Measurements from ENCODE around the gene SDR42E2.
"Not testable (repeated sequence)": the region's sequence is repeated elsewhere in the genome, so short reads cannot be mapped to it uniquely, and the experiment has no call there.

The SDR42E2 gene

GRCh38 chr16:22204091-22204655 is 41.9 kb downstream of the SDR42E2 start:
- in situ Hi-C loops (cut with MboI; ENCODE audit: low pct_unique_long_range_greater_than_20kb, low sequenced_read_pairs): no loop called here
- no peak for DNase-seq

DNA sequence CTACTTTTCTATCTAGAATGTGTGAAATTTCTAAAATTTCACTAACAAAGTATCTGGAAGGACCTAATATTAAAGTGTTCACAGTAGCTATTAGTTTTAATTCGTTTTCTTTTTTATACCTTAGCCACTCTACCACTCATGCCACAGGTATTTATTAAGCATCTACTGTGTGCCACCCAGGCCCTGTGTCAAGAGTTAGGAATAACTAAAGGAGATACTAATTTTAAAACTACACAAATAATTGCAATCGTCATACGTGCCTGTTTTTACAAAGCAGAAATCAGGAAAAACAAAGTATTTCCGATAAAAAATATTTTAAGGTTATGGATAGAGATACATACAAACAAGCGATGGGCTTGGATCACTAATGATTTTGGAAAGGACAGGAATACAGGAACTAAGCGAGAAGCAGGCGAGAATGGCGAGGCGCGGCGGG is 43.3 kb downstream of the SDR42E2 start:
- in situ Hi-C loops (cut with MboI; ENCODE audit: low pct_unique_long_range_greater_than_20kb, low sequenced_read_pairs): no loop called here
- no peak for DNase-seq

GRCh38 chr16:22206013-22206841 is 43.9 kb downstream of the SDR42E2 start, which contains the start of gene EEF2K:
Gene EEF2K, plus strand, starts transcription at chr16:22206278. Its CDS starts 19,452 bp downstream, at chr16:22225730.
- in situ Hi-C loops (cut with MboI; ENCODE audit: low pct_unique_long_range_greater_than_20kb, low sequenced_read_pairs): no loop called here
- peak; percentile 95 for DNase-seq

DNA sequence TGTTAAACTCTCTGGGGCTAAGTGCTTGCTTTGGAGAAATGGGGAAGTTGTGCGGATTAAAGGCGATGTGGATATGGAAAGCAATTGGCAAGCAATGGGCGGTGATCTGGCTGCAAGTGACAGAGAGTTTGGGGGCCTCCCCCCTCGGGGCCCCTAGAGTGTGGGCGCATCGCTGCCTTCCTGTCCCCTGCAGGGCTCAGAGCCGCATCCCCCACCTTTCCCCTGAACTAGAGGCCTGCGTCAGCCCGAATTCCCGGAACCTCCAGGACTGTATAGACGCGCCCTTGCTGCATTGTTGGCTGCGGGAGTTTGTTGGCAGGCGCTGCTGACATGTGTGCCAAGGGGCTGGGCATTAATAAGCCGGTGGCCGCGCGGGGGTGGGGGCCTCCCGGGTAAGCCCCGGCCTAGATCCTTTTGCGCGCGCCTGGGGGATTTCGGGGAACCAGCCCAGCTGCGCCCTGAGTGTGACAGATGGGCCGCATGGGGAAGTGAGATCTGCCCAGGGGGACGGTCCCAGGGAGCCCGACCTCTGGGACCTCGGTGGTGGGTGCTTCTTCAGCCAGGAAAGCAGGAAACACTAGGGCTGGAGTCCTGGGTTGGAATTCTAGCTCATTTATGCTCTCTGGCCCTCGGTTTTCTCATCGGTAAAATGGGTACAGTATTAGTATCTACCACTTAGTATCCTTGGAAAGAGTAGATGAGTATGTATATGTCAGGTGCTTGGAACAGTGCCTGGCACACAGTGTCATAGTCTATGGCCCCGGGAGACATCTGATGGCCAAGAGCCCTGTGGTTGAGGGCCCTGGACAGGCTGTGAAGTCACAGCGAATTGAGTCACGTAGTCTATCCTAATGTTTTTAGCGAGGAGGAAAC is 44.8 kb downstream of the SDR42E2 start:
- DNase-seq: peak; percentile 89
- in situ Hi-C loops (cut with MboI; ENCODE audit: low pct_unique_long_range_greater_than_20kb, low sequenced_read_pairs): no loop called here

- in situ Hi-C loops (cut with MboI; ENCODE audit: low pct_unique_long_range_greater_than_20kb, low sequenced_read_pairs): no loop called here
- DNase-seq: no peak
These were observed 45.5 kb downstream of the SDR42E2 start for GRCh38 chr16:22207715-22208360.

DNA sequence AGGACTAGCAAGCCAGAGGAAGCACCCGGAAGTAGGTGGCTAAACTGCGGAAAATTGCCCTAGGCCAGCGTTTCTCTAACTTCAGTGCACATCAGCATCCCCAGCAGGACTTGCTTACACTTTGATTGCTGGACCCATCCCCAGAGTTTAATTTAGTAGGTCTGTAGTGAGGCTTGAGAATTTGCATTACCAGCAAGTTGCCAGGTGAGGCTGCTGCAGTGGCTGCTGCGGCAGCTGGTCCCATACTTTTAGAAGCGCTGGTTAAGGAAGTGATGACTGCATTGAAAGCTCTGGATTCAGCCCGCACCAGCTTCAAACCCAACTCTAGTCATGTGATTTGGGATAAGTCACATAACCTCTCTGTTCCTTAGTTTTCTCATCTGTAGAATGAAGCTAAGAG is 48.0 kb downstream of the SDR42E2 start:
- in situ Hi-C loops (cut with MboI; ENCODE audit: low pct_unique_long_range_greater_than_20kb, low sequenced_read_pairs): no loop called here
- no peak for DNase-seq

GRCh38 chr16:22210854-22211253 is 48.5 kb downstream of the SDR42E2 start:
- in situ Hi-C loops (cut with MboI; ENCODE audit: low pct_unique_long_range_greater_than_20kb, low sequenced_read_pairs): no loop called here

GRCh38 chr16:22213236-22213635 is 50.9 kb downstream of the SDR42E2 start:
- no peak for DNase-seq
- in situ Hi-C loops (cut with MboI; ENCODE audit: low pct_unique_long_range_greater_than_20kb, low sequenced_read_pairs): no loop called here

More at GRCh38 chr16:22210854-22211253, 48.5 kb downstream of the SDR42E2 start:
- DNase-seq: no peak

GRCh38 chr16:22213801-22214200 is 51.5 kb downstream of the SDR42E2 start:
- in situ Hi-C loops (cut with MboI; ENCODE audit: low pct_unique_long_range_greater_than_20kb, low sequenced_read_pairs): no loop called here
- DNase-seq: no peak

- DNase-seq: no peak
- in situ Hi-C loops (cut with MboI; ENCODE audit: low pct_unique_long_range_greater_than_20kb, low sequenced_read_pairs): no loop called here
These were observed 52.1 kb downstream of the SDR42E2 start for GRCh38 chr16:22214402-22214801.

- in situ Hi-C loops (cut with MboI; ENCODE audit: low pct_unique_long_range_greater_than_20kb, low sequenced_read_pairs): no loop called here
- no peak for DNase-seq
These were observed 52.6 kb downstream of the SDR42E2 start for GRCh38 chr16:22214889-22215288.

GRCh38 chr16:22216191-22216831 is 54.0 kb downstream of the SDR42E2 start:
- in situ Hi-C loops (cut with MboI; ENCODE audit: low pct_unique_long_range_greater_than_20kb, low sequenced_read_pairs): no loop called here
- DNase-seq: peak; percentile 85

- in situ Hi-C loops (cut with MboI; ENCODE audit: low pct_unique_long_range_greater_than_20kb, low sequenced_read_pairs); DNase-seq: not testable (repeated sequence)
These were observed 54.5 kb downstream of the SDR42E2 start for GRCh38 chr16:22216832-22217225.

DNA sequence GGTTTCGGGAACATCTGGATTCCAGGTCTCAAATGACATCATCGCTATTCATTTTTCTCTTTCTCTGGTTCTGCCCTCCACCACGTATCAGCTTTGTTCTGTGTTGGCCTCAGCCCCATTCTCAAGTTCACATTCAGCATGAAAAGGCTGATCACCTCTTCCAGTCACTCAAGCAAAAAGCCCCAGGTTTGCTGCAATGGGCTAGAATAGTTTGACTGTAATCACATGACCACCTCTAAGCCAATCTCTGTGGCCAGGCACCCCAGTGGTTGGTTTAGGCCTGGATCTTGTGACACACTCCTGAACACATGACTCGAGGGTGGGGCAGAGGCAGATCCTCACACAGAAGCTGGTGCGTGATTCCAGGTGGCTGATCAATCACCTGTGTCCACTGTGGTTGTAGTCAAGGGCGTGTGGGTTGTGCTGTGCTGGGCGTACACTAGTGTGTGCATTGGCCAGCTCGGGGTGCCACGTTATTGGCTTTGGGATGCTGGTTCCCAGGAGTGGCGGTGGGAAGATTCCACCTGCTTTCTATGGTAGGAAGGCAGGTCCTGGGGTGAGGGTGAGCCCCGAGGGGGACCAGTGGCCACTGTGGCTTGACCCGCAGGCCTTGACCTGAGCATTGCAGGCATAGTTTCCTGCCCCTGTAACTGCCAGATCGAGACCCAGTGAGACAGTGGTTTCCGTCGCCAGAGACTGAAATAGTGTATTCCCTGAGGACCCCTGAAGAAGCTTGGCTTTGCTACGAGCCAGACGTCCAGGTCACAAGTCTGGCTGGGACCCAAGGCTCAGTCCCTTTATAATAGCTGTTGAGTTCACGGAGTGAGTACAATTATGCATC is 55.8 kb downstream of the SDR42E2 start:
- DNase-seq: no peak
- in situ Hi-C loops (cut with MboI; ENCODE audit: low pct_unique_long_range_greater_than_20kb, low sequenced_read_pairs): no loop called here

GRCh38 chr16:22219389-22220068 is 57.2 kb downstream of the SDR42E2 start:
- in situ Hi-C loops (cut with MboI; ENCODE audit: low pct_unique_long_range_greater_than_20kb, low sequenced_read_pairs): no loop called here
- no peak for DNase-seq

DNA sequence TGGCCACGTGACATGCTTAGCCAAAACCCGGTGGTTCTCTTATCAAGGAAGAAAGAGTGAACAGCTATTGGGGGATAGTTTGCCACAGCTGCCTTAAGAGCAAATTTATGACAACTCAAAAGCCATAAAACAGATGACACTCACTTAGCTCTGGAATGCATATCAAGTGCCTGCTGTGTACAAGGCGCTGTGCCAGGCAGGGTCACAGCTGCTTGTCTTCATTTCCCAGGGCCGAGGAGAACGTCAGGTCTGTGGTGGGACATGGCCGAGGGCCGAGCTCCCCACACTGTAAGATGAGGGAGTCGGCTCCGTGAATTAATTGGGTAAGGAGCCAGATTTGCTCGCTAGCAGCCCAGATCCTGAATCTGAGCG is 57.7 kb downstream of the SDR42E2 start:
- in situ Hi-C loops (cut with MboI; ENCODE audit: low pct_unique_long_range_greater_than_20kb, low sequenced_read_pairs): no loop called here
- no peak for DNase-seq

DNA sequence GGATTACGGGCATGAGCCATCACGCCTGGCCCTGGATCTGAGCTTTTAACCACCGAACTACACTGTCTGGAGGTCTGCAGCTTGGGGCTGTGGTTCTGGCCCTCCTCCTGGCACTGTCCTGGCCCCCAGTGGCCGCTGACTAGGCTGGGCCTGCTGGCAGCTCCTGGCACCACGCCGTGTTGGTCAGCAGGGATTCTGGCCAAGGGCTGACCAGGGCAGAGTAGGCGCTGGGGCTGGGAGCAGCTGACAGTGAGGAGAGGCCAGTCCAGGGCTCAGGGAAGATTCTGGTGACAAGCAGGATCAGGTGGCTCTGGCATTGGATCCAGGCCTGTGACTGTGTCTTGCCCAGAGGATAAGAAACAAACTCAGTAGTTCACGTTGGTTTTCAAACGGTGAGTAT is 58.4 kb downstream of the SDR42E2 start:
- in situ Hi-C loops (cut with MboI; ENCODE audit: low pct_unique_long_range_greater_than_20kb, low sequenced_read_pairs): no loop called here
- DNase-seq: no peak

Data from KBM-7 (cell line).